ENCODE data around the gene LGALS1. TPM values are rescaled to one million over a fixed set of nuclear protein-coding genes. Genes with fewer than 3 reads are reported as not detected.
A peak's percentile ranks its signal among the peaks of the same experiment; 100 is the strongest.

LGALS1 gene
- total and polyA plus RNA-seq, 12 donors = 190 to 4,628 (median 918) TPM

- peaks cover 18 to 42% of the 10 kb centered on the region in 2 donors for H3K4me1 ChIP-seq (replicated peaks in 1 of 2)
- DNase-seq = no peak
- 31 to 80% (median 53%) methylated on average over 3 to 6 of the region's 6 CpGs for WGBS, 4 donors
- no peaks in the 10 kb centered on the region for H3K9me3 ChIP-seq (replicated peaks in 1 of 3)
- H3K4me3 ChIP-seq = no peak overlapping the region
- TF ChIP-seq CTCF (IDR thresholded peaks at IDR 0.05) (peak in 4 of 6 experiments; percentile 5 to 30 (median 14)), POLR2A (IDR thresholded peaks at IDR 0.05) (no peak)
- peak overlapping the region in 2 of 5 donors; percentile 19 to 78 for H3K27ac ChIP-seq
- intact Hi-C loops (cut with DNase I) = no loop called here
- H3K27me3 ChIP-seq = no peaks in the 10 kb centered on the region
- H3K36me3 ChIP-seq (replicated peaks in 1 of 2) = peaks cover 0 to 4% of the 10 kb centered on the region in 2 donors
Measured at GRCh38 chr22:37636186-37636948, 39.1 kb upstream of the LGALS1 start.

GRCh38 chr22:37636949-37637273 is 38.5 kb upstream of the LGALS1 start:
- H3K27ac ChIP-seq = peak overlapping the region in 2 of 5 donors; percentile 19 to 78
- peaks cover 18 to 46% of the 10 kb centered on the region in 2 donors for H3K4me1 ChIP-seq (replicated peaks in 1 of 2)

GRCh38 chr22:37638391-37639069 is 36.9 kb upstream of the LGALS1 start:
- 54 to 70% (median 61%) methylated on average over 7 to 11 of the region's 11 CpGs for WGBS, 4 donors
- no peak for TF ChIP-seq CTCF (IDR thresholded peaks at IDR 0.05)
- no peak for TF ChIP-seq POLR2A (IDR thresholded peaks at IDR 0.05)
- Histone ChIP-seq H3K9me3 (replicated peaks in 1 of 3) (no peaks in the 10 kb centered on the region), H3K27ac (peak overlapping the region in 1 of 5 donors; percentile 86), H3K4me1 (replicated peaks in 1 of 2) (peaks cover 11 to 47% of the 10 kb centered on the region in 2 donors), H3K36me3 (replicated peaks in 1 of 2) (no peaks in the 10 kb centered on the region), H3K4me3 (peak overlapping the region in 1 of 4 donors; percentile 61), H3K27me3 (no peaks in the 10 kb centered on the region)
- DNase-seq = no peak
- intact Hi-C loops (cut with DNase I) = no loop called here

More at GRCh38 chr22:37636949-37637273, 38.5 kb upstream of the LGALS1 start:
- Histone ChIP-seq H3K9me3 (replicated peaks in 1 of 3) (no peaks in the 10 kb centered on the region), H3K27me3 (no peaks in the 10 kb centered on the region), H3K4me3 (no peak overlapping the region), H3K36me3 (replicated peaks in 1 of 2) (no peaks in the 10 kb centered on the region)
- no peak for DNase-seq
- 66 to 76% (median 71%) methylated on average over 2 to 3 of the region's 3 CpGs for WGBS, 4 donors
- intact Hi-C loops (cut with DNase I) = no loop called here
- TF ChIP-seq CTCF (IDR thresholded peaks at IDR 0.05) (no peak), POLR2A (IDR thresholded peaks at IDR 0.05) (no peak)

GRCh38 chr22:37639070-37639760 is 36.2 kb upstream of the LGALS1 start, which contains the start of gene SH3BP1:
Gene SH3BP1 (plus strand): TSS chr22:37639669. CDS start chr22:37639788, 119 bp downstream.
- H3K9me3 ChIP-seq (replicated peaks in 1 of 3) = no peaks in the 10 kb centered on the region
- intact Hi-C loops (cut with DNase I) = no loop called here
- peak in 1 of 6 experiments; percentile 12 for TF ChIP-seq CTCF (IDR thresholded peaks at IDR 0.05)
- TF ChIP-seq POLR2A (IDR thresholded peaks at IDR 0.05) = no peak
- 9 to 44% (median 25%) methylated on average over 4 to 57 of the region's 57 CpGs for WGBS, 4 donors
- peak within 1 kb of the TSS in 2 of 4 donors; percentile 17 to 61 for H3K4me3 ChIP-seq
- no peaks in the 10 kb centered on the region for H3K36me3 ChIP-seq (replicated peaks in 1 of 2)
- no peaks in the 10 kb centered on the region for H3K27me3 ChIP-seq
- peaks cover 4 to 43% of the 10 kb centered on the region in 2 donors for H3K4me1 ChIP-seq (replicated peaks in 1 of 2)
- peak within 1 kb of the TSS in 2 of 5 donors; percentile 47 to 86 for H3K27ac ChIP-seq
- peak in 1 of 7 donors; percentile 44 for DNase-seq

Measured in adrenal gland (tissue), 12 donors.